Gastroesophageal sphincter (tissue), 4 donors: Measurements from ENCODE around the gene CCP110. TPM values are rescaled to one million over a fixed set of nuclear protein-coding genes. Genes with fewer than 3 reads are reported as not detected.
A peak's percentile ranks its signal among the peaks of the same experiment; 100 is the strongest.

Experiments used
- ATAC-seq: fragments of 150-250 bp; one replicate; pipeline ENCODE4 v1.9.1; 2016; ENCODE audit warnings: mild to moderate bottlenecking, moderate library complexity
- H3K27ac ChIP-seq, 4 donors: fragments of 200-600 bp; sonication (generic) in 3 of 4; 1 replicate in 3 of 4; 2 replicates in 1 of 4; pipeline ENCODE4 v1.5.1; 2016 to 2019
- H3K27me3 ChIP-seq: fragments of 200-600 bp; sonication (generic); one replicate; pipeline ENCODE4 v1.5.1; 2019
- H3K36me3 ChIP-seq, 2 donors: fragments of 200-600 bp; sonication (generic); one replicate each; pipeline ENCODE4 v1.5.1; 2019; ENCODE audit warnings: control low read depth in 1 of 2
- H3K4me1 ChIP-seq, 3 donors: fragments of 200-600 bp; sonication (generic); 1 replicate in 2 of 3; 2 replicates in 1 of 3; pipeline ENCODE4 v1.5.1; 2016 to 2019; ENCODE audit warnings: control low read depth in 2 of 3
- H3K4me3 ChIP-seq, 2 donors: fragments of 200-600 bp; sonication (generic); one replicate each; pipeline ENCODE4 v1.5.1; 2019; ENCODE audit warnings: mild to moderate bottlenecking in 1 of 2, moderate library complexity in 1 of 2
- H3K9me3 ChIP-seq, 3 donors: fragments of 200-600 bp; sonication (generic); one replicate each; pipeline ENCODE4 v1.5.1; 2017 to 2019; ENCODE audit warnings: control low read depth in 2 of 3
- CTCF ChIP-seq, 4 experiments: fragments of 200-600 bp in 2 of 4; fragments of 450-650 bp in 2 of 4; sonication (generic) in 1 of 4; IDR thresholded peaks; one replicate each; pipeline ENCODE4 v1.5.1; 2017 to 2019; ENCODE audit warnings: antibody characterized with exemption in 4 of 4, mild to moderate bottlenecking in 2 of 4, moderate library complexity in 2 of 4
- EP300 ChIP-seq: sonication (generic); formaldehyde crosslinking; IDR thresholded peaks from one replicate; pipeline ENCODE4 v1.6.1; 2017; ENCODE audit warnings: antibody characterized with exemption, mild to moderate bottlenecking
- POLR2A ChIP-seq, 2 donors: fragments of 450-650 bp; IDR thresholded peaks; one replicate each; pipeline ENCODE4 v1.6.1; 2017; ENCODE audit warnings: antibody characterized with exemption in 2 of 2, mild to moderate bottlenecking in 2 of 2, moderate library complexity in 1 of 2
- POLR2AphosphoS5 ChIP-seq: sonication (generic); formaldehyde crosslinking; IDR thresholded peaks from one replicate; pipeline ENCODE4 v1.6.1; 2017; ENCODE audit warnings: antibody characterized with exemption
- WGBS, 2 donors: methylation state at CpG; one replicate each; pipeline ENCODE4 v1.1.5; 2018; ENCODE audit warnings: low coverage in 1 of 2; 5-methylcytosine and 5-hydroxymethylcytosine counted together
- total RNA-seq, 4 donors: library from RNA; depleted of rRNA; stranded (reverse); fragments of >200 nt; gene quantifications; one replicate each; pipeline ENCODE4 v1.1.0, GENCODE V29; 2016

Gene CCP110
- total RNA-seq: 10 to 100 TPM; 15.9 to 19.1 (median 17.5) TPM

GRCh38 chr16:19523559-19524355 is at the start of gene CCP110:
TSS of gene CCP110 (plus strand) at chr16:19523942. CDS start at chr16:19527882, 3,940 bp downstream.
- TF ChIP-seq POLR2A (IDR thresholded peaks at IDR 0.05): peak; percentile 61 to 65
- no peak for TF ChIP-seq EP300
- peak; percentile 56 for TF ChIP-seq POLR2AphosphoS5
- ATAC-seq: peak; percentile 92
- peak within 1 kb of the TSS; percentile 89 to 94 for H3K4me3 ChIP-seq
- H3K4me1 ChIP-seq: peaks cover 10 to 61% (median 25%) of the 10 kb centered on the region in 3 donors
- no peaks in the 10 kb centered on the region for H3K27me3 ChIP-seq
- H3K27ac ChIP-seq: peak within 1 kb of the TSS; percentile 44 to 94 (median 86)
- WGBS, 2 donors: 3 to 6% methylated on average over 12 of the region's 51 CpGs
- no peaks in the 10 kb centered on the region for H3K9me3 ChIP-seq
- peaks cover 0 to 11% of the 10 kb centered on the region in 2 donors for H3K36me3 ChIP-seq

GRCh38 chr16:19474617-19475016 is 49.1 kb upstream of the CCP110 start:
- Histone ChIP-seq H3K4me3 (no peak overlapping the region), H3K9me3 (no peaks in the 10 kb centered on the region), H3K36me3 (no peaks in the 10 kb centered on the region), H3K27me3 (peaks cover 3% of the 10 kb centered on the region), H3K27ac (no peak overlapping the region), H3K4me1 (no peaks in the 10 kb centered on the region)
- no peak for ATAC-seq
- TF ChIP-seq EP300 (no peak), POLR2A (IDR thresholded peaks at IDR 0.05) (no peak), CTCF (IDR thresholded peaks at IDR 0.05) (no peak), POLR2AphosphoS5 (no peak)
- 59 to 78% methylated on average over 3 to 4 of the region's 5 CpGs for WGBS, 2 donors

GRCh38 chr16:19478505-19478904 is 45.2 kb upstream of the CCP110 start:
- Histone ChIP-seq H3K27ac (no peak overlapping the region), H3K36me3 (no peaks in the 10 kb centered on the region), H3K4me1 (no peaks in the 10 kb centered on the region), H3K4me3 (no peak overlapping the region), H3K9me3 (peaks cover 0 to 4% (median 0%) of the 10 kb centered on the region in 3 donors), H3K27me3 (peaks cover 3% of the 10 kb centered on the region)
- WGBS, 2 donors: 89 to 100% methylated on average over 1 of the region's 1 CpG
- TF ChIP-seq CTCF (IDR thresholded peaks at IDR 0.05): no peak
- TF ChIP-seq POLR2A (IDR thresholded peaks at IDR 0.05): no peak
- no peak for TF ChIP-seq POLR2AphosphoS5
- no peak for ATAC-seq

- Histone ChIP-seq H3K36me3 (no peaks in the 10 kb centered on the region), H3K4me1 (no peaks in the 10 kb centered on the region), H3K27me3 (peaks cover 3% of the 10 kb centered on the region), H3K27ac (no peak overlapping the region), H3K9me3 (peaks cover 0 to 4% (median 0%) of the 10 kb centered on the region in 3 donors), H3K4me3 (no peak overlapping the region)
- TF ChIP-seq CTCF (IDR thresholded peaks at IDR 0.05) (no peak), EP300 (no peak), POLR2A (IDR thresholded peaks at IDR 0.05) (no peak), POLR2AphosphoS5 (no peak)
- no peak for ATAC-seq
- 58% methylated on average over 3 of the region's 3 CpGs; no CpG with 5 or more reads in 1 of the 2 donors for WGBS, 2 donors
Measured at GRCh38 chr16:19479302-19479721, 44.4 kb upstream of the CCP110 start.

- WGBS, 2 donors: 75 to 100% methylated on average over 1 to 2 of the region's 2 CpGs
- TF ChIP-seq EP300 (no peak), POLR2AphosphoS5 (no peak), CTCF (IDR thresholded peaks at IDR 0.05) (no peak), POLR2A (IDR thresholded peaks at IDR 0.05) (no peak)
- Histone ChIP-seq H3K4me1 (no peaks in the 10 kb centered on the region), H3K4me3 (no peak overlapping the region), H3K36me3 (no peaks in the 10 kb centered on the region), H3K27me3 (peaks cover 3% of the 10 kb centered on the region), H3K27ac (no peak overlapping the region), H3K9me3 (peaks cover 0 to 4% (median 0%) of the 10 kb centered on the region in 3 donors)
- ATAC-seq: no peak
Measured at GRCh38 chr16:19481296-19481695, 42.4 kb upstream of the CCP110 start.
